Astrocyte (in vitro differentiated cells and primary cell): Measurements from ENCODE around the gene MRPL3. TPM values are rescaled to one million over a fixed set of nuclear protein-coding genes. Genes with fewer than 3 reads are reported as not detected.

Source experiments
- DNase-seq: peaks from one replicate; pipeline ENCODE4 v3.0.0-alpha.2; 2010; ENCODE audit warnings: low read depth
- FAIRE-seq: peaks from 2 replicates; lab custom pipeline; 2011; peaks lifted over from hg19 to GRCh38; lab: Jason Lieb, UNC
- H2AFZ ChIP-seq: 2 replicates; pipeline ENCODE4 v1.6.0; 2012; ENCODE audit warnings: low read depth, low read length, inconsistent platforms
- H3K27ac ChIP-seq: 2 replicates; pipeline ENCODE4 v1.5.1; 2011; ENCODE audit warnings: low read depth, low read length, inconsistent platforms
- H3K27me3 ChIP-seq: 2 replicates; pipeline ENCODE4 v1.6.0; 2011; ENCODE audit warnings: low read length, inconsistent platforms; ENCODE audit not compliant: insufficient read depth
- H3K36me3 ChIP-seq: 2 replicates; pipeline ENCODE4 v1.5.1; 2011; ENCODE audit warnings: low read length, inconsistent platforms; ENCODE audit not compliant: insufficient read depth
- H3K4me1 ChIP-seq: 2 replicates; pipeline ENCODE4 v1.5.1; 2011; ENCODE audit warnings: low read length, inconsistent platforms; ENCODE audit not compliant: insufficient read depth
- H3K4me2 ChIP-seq: 2 replicates; pipeline ENCODE4 v1.6.0; 2012; ENCODE audit warnings: low read length, inconsistent platforms
- H3K4me3 ChIP-seq: 2 replicates; pipeline ENCODE4 v1.5.1; 2011; ENCODE audit warnings: low read depth, mild to moderate bottlenecking, low read length, inconsistent platforms; ENCODE audit not compliant: insufficient read depth
- H3K79me2 ChIP-seq: 2 replicates; pipeline ENCODE4 v1.6.0; 2012; ENCODE audit warnings: mild to moderate bottlenecking, low read length, inconsistent platforms; ENCODE audit not compliant: insufficient read depth
- H3K9ac ChIP-seq: 2 replicates; pipeline ENCODE4 v1.6.0; 2012; ENCODE audit warnings: mild to moderate bottlenecking, low read length, inconsistent platforms
- H3K9me3 ChIP-seq: 2 replicates; pipeline ENCODE4 v1.5.1; 2012; ENCODE audit warnings: low read depth, mild to moderate bottlenecking, low read length, inconsistent platforms; ENCODE audit not compliant: insufficient read depth
- H4K20me1 ChIP-seq: 2 replicates; pipeline ENCODE4 v1.6.0; 2012; ENCODE audit warnings: low read length, inconsistent platforms; ENCODE audit not compliant: insufficient read depth
- H3K27ac Mint-ChIP-seq: one replicate; pipeline ENCODE4 v1.8.0; 2021; ENCODE audit warnings: mild to moderate bottlenecking, mixed read lengths; ENCODE audit not compliant: unreplicated experiment
- H3K27me3 Mint-ChIP-seq: one replicate; pipeline ENCODE4 v1.8.0; 2021; ENCODE audit warnings: low read depth, mixed read lengths; ENCODE audit not compliant: unreplicated experiment
- H3K36me3 Mint-ChIP-seq: one replicate; pipeline ENCODE4 v1.8.0; 2021; ENCODE audit warnings: low read depth, mixed read lengths; ENCODE audit not compliant: unreplicated experiment
- H3K4me1 Mint-ChIP-seq: one replicate; pipeline ENCODE4 v1.8.0; 2021; ENCODE audit warnings: low read depth, mixed read lengths; ENCODE audit not compliant: unreplicated experiment
- H3K4me3 Mint-ChIP-seq: one replicate; pipeline ENCODE4 v1.8.0; 2021; ENCODE audit warnings: mild to moderate bottlenecking, moderate library complexity, mixed read lengths; ENCODE audit not compliant: unreplicated experiment
- H3K9me3 Mint-ChIP-seq: one replicate; pipeline ENCODE4 v1.8.0; 2021; ENCODE audit warnings: mild to moderate bottlenecking, mixed read lengths; ENCODE audit not compliant: unreplicated experiment
- EZH2 ChIP-seq: IDR thresholded peaks from 2 replicates; pipeline ENCODE4 v1.6.1; 2012; ENCODE audit warnings: mild to moderate bottlenecking, low read length, inconsistent platforms; ENCODE audit not compliant: insufficient read depth
- total RNA-seq: library from RNA; stranded (reverse); gene quantifications from 2 replicates; pipeline ENCODE4 v1.2.1, GENCODE V29; 2021
- TF ChIP-seq, protein P1 (sequence below): IDR thresholded peaks from 2 replicates; pipeline ENCODE4 v1.5.1; 2011; ENCODE audit warnings: low read depth, mild to moderate bottlenecking, inconsistent platforms, low read length, moderate library complexity; ENCODE audit not compliant: insufficient read depth

MRPL3 gene
- total RNA-seq, 1 donor from 2014 or later: 76.1 TPM

- Mint-ChIP-seq H3K36me3 (no peaks in the 10 kb centered on the region), H3K4me1 (no peaks in the 10 kb centered on the region), H3K9me3 (no peaks in the 10 kb centered on the region), H3K4me3 (no peak overlapping the region), H3K27ac (no peak overlapping the region), H3K27me3 (peaks cover 2% of the 10 kb centered on the region)
- Histone ChIP-seq H3K4me3 (no peak overlapping the region), H3K4me1 (no peaks in the 10 kb centered on the region), H3K27ac (no peak overlapping the region), H3K27me3 (no peaks in the 10 kb centered on the region), H3K36me3 (no peaks in the 10 kb centered on the region), H4K20me1 (no peaks in the 10 kb centered on the region), H3K79me2 (no peaks in the 10 kb centered on the region), H2AFZ (no peak overlapping the region), H3K4me2 (no peak overlapping the region), H3K9ac (no peak overlapping the region), H3K9me3 (no peaks in the 10 kb centered on the region)
- no peak for TF ChIP-seq EZH2
- TF ChIP-seq, protein P1, sequence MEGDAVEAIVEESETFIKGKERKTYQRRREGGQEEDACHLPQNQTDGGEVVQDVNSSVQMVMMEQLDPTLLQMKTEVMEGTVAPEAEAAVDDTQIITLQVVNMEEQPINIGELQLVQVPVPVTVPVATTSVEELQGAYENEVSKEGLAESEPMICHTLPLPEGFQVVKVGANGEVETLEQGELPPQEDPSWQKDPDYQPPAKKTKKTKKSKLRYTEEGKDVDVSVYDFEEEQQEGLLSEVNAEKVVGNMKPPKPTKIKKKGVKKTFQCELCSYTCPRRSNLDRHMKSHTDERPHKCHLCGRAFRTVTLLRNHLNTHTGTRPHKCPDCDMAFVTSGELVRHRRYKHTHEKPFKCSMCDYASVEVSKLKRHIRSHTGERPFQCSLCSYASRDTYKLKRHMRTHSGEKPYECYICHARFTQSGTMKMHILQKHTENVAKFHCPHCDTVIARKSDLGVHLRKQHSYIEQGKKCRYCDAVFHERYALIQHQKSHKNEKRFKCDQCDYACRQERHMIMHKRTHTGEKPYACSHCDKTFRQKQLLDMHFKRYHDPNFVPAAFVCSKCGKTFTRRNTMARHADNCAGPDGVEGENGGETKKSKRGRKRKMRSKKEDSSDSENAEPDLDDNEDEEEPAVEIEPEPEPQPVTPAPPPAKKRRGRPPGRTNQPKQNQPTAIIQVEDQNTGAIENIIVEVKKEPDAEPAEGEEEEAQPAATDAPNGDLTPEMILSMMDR: no peak
- FAIRE-seq: no peak
- DNase-seq: no peak
Measured at GRCh38 chr3:131447349-131447748, 55.4 kb downstream of the MRPL3 start.

DNA sequence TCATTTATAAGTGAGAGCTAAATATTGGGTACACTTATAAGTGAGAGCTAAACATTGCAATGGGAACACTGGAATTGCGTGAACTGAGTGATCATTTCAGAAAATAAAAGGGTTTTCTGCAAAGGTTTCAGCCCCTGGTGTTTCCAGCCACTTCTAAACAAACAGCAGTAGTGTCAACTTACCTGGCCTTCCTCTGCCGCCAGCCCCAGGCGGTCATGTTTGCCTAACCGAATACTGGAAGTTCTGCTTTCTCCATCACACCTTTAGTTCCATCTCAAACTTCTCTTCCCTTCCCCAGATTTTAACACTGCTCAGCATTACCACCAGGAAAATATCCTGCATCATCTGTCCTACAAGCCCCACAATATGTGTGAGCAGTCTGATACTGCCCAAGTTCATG is 58.6 kb downstream of the MRPL3 start:
- Histone ChIP-seq H3K27ac (no peak overlapping the region), H3K4me1 (no peaks in the 10 kb centered on the region), H3K79me2 (no peaks in the 10 kb centered on the region), H3K27me3 (no peaks in the 10 kb centered on the region), H3K4me2 (no peak overlapping the region), H3K4me3 (no peak overlapping the region), H2AFZ (no peak overlapping the region), H3K36me3 (no peaks in the 10 kb centered on the region), H3K9ac (no peak overlapping the region), H3K9me3 (no peaks in the 10 kb centered on the region), H4K20me1 (no peaks in the 10 kb centered on the region)
- TF ChIP-seq, protein P1: no peak
- no peak for TF ChIP-seq EZH2
- no peak overlapping the region for H3K4me3 Mint-ChIP-seq
- H3K4me1 Mint-ChIP-seq: no peaks in the 10 kb centered on the region
- no peak for DNase-seq
- H3K27me3 Mint-ChIP-seq: peaks cover 2% of the 10 kb centered on the region
- H3K9me3 Mint-ChIP-seq: no peaks in the 10 kb centered on the region
- H3K36me3 Mint-ChIP-seq: no peaks in the 10 kb centered on the region
- no peak for FAIRE-seq
- H3K27ac Mint-ChIP-seq: no peak overlapping the region

DNA sequence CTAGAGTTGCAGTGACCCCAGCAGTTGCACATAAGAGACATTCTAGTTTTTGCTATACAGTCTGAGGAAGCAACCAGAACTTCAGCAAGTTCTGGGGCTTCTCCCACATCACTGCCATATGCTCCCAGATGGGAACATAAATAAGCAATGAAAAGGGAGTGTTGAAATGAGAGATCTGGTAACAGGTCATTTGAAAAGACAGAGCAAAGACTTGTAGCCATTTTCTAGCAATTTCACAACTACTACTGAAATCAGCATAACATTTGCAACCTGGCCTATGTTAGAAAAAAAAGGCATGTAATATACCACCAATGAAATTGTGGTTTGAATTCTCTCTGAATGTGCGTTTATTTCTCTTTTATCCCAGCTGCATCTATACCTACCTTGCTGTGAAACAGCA is 63.7 kb downstream of the MRPL3 start:
- Mint-ChIP-seq H3K27ac (no peak overlapping the region), H3K4me3 (no peak overlapping the region), H3K36me3 (no peaks in the 10 kb centered on the region), H3K9me3 (no peaks in the 10 kb centered on the region), H3K4me1 (no peaks in the 10 kb centered on the region), H3K27me3 (peaks cover 2% of the 10 kb centered on the region)
- Histone ChIP-seq H3K4me2 (no peak overlapping the region), H3K27ac (no peak overlapping the region), H3K4me1 (no peaks in the 10 kb centered on the region), H3K9ac (no peak overlapping the region), H2AFZ (no peak overlapping the region), H3K4me3 (no peak overlapping the region), H4K20me1 (no peaks in the 10 kb centered on the region), H3K27me3 (no peaks in the 10 kb centered on the region), H3K9me3 (no peaks in the 10 kb centered on the region), H3K79me2 (no peaks in the 10 kb centered on the region), H3K36me3 (no peaks in the 10 kb centered on the region)
- no peak for TF ChIP-seq EZH2
- TF ChIP-seq, protein P1: no peak
- FAIRE-seq (no peak), DNase-seq (no peak)
